Fibroblast of lung (primary cell): Measurements from ENCODE around the gene SMG7.

ENCODE experiments used
- EZH2 ChIP-seq: IDR thresholded peaks from 2 replicates; pipeline ENCODE4 v1.5.1; 2012; ENCODE audit warnings: low read length, control low read depth, mild to moderate bottlenecking; ENCODE audit errors: missing control alignments
- TF ChIP-seq, protein P1 (sequence below), 2 donors: IDR thresholded peaks in 1 of 2; conservative IDR thresholded peaks in 1 of 2; 1 replicate in 1 of 2; 2 replicates in 1 of 2; pipeline ENCODE4 v1.5.1; 2011 to 2012; ENCODE audit warnings: low read length in 2 of 2, control low read depth in 1 of 2, inconsistent platforms in 1 of 2, low read depth in 1 of 2, mild to moderate bottlenecking in 1 of 2

DNA sequence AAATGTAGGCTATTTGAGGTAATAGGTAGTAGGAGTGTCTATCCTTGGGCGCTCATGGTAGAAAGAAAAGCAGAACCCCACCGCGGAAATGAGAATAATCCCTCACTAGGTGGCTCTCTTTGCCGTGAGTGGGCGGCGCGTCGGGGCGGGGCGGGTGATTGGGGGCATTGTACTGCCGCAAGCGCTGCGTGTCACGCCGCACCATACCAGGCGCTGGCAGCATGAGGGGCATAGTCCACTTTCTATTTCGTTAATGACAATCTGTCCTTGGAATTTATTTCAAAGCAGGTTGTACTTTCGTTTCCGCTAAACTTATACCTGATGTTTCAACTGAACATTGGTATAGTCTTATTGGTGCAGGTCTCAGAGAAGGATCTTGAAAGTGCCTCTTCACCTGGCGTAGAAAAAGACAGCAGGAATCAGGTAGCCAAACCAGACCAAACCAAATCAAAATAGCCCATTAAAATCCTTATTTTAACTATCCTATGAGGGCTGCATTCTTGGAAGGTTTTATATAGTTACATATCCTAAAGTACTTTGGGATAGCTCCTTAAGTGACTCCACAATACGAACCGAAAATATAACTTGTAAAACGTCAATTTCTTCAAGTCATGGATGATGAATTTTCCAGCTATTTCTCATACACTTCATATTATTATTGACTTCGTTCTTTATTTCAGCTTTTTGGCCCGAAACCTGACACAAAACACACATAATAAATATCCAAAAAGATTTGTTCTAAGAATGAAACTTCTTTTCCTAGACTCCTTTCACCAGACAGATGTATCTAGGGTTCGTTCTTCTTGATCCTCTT lies 1.9 kb upstream of the SMG7 start:
- TF ChIP-seq, protein P1, sequence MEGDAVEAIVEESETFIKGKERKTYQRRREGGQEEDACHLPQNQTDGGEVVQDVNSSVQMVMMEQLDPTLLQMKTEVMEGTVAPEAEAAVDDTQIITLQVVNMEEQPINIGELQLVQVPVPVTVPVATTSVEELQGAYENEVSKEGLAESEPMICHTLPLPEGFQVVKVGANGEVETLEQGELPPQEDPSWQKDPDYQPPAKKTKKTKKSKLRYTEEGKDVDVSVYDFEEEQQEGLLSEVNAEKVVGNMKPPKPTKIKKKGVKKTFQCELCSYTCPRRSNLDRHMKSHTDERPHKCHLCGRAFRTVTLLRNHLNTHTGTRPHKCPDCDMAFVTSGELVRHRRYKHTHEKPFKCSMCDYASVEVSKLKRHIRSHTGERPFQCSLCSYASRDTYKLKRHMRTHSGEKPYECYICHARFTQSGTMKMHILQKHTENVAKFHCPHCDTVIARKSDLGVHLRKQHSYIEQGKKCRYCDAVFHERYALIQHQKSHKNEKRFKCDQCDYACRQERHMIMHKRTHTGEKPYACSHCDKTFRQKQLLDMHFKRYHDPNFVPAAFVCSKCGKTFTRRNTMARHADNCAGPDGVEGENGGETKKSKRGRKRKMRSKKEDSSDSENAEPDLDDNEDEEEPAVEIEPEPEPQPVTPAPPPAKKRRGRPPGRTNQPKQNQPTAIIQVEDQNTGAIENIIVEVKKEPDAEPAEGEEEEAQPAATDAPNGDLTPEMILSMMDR (conservative IDR thresholded peaks at IDR 0.05 in 1 of 2, IDR thresholded peaks at IDR 0.05 in 1 of 2; ENCODE audit: low read depth in 1 of 2, low read length in 2 of 2): peak; percentile 39 to 48
- no peak for TF ChIP-seq EZH2
